IMR-90 (cell line): ENCODE results near the gene KNTC1.

Experiments
- CTCF ChIP-seq: conservative IDR thresholded peaks from 2 replicates; pipeline ENCODE4 v1.5.1; 2012; ENCODE audit warnings: mild to moderate bottlenecking, low read depth, low read length, improper control_type of control experiment
- MAFK ChIP-seq: IDR thresholded peaks from 2 replicates; pipeline ENCODE4 v1.6.1; 2012; ENCODE audit warnings: low read depth, low read length, improper control_type of control experiment

GRCh38 chr12:122672515-122672914, 145.5 kb downstream of the KNTC1 start:
- TF ChIP-seq CTCF = no peak
- no peak for TF ChIP-seq MAFK
